GM11168 (cell line): ENCODE results near the gene LAMC2.

Experiments
- in situ Hi-C: fragments of 300-500 bp; cut with MboI; formaldehyde crosslinking; loops from one replicate; pipeline ENCODE4 v1.12.0; 2022; ENCODE audit warnings: low sequenced_read_pairs; ENCODE audit not compliant: unreplicated experiment

The LAMC2 gene

DNA sequence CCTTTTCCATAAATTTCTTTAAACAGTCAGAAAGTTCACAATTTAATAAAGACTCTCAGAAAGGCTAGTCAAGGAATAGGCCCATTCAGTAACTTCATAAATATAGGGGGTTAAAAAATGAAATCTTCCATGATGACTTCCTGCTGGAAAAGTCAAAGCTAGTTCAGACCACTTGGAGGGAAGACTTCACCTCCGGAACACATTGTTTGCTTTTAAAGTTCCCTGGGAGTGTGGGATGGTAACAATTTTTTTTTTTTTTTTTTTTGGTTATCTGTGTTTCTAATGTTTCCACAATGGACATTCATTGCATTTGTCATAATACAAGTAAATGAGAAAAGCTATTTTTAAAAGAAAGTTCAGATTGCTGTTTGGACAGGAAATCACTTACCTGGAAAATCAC lies 18.4 kb upstream of the LAMC2 start:
- in situ Hi-C loops: no loop called here

DNA sequence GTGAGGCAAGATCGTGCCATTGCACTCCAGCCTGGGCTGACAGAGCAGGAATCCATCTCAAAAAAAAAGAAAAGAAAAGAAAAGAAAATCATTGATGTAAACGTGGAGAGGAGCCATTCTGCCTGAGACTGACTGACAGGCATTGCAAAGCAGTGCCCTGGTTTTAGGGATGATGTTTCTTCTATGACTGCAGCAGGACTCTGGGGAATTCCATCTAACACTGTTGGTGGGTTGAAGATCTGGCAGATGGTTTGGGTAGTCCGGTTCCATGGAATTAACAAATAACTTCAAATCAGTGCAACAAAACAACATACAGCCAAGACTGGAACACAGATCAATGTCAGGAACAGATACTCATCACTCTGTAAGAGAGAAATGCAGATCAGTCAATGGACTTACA lies 17.8 kb upstream of the LAMC2 start:
- in situ Hi-C loops: no loop called here

DNA sequence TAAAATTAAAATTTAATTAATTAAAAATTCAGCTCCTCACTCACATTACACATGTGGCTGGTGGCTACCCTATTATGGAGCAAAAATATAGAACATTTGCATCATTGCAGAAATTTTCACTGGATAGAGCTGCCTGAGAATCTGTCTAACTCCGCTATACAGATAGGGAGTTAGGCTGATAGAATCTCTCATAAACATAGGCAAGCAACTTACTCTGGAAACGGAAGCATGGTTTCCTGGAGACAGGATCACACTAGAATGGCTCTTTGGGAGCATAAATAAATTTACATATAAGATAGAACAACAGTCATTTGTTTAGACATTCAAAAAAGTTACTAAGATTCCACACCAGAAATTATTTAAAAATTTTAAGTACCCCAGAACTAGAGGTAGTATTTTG lies 12.2 kb upstream of the LAMC2 start:
- in situ Hi-C loops: no loop called here

DNA sequence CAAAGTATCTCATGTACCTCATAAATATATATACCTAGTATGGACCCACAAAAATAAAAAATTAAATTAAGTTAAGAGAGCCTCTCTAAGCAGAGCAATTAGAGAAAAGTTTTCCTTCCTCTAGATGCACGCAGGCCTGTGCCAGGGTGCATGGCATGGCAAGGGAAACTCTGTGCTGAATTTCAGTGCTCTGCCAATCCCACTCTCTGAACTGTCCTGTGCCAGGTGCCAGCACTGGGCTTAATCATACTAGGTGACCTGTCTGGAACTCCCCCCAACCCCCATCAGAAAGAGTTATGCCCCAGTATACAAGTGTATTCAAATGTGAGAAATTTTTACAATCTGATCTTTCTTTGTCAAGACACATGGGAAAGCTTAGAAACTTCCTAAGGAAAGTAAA lies 10.4 kb upstream of the LAMC2 start:
- in situ Hi-C loops: no loop called here

DNA sequence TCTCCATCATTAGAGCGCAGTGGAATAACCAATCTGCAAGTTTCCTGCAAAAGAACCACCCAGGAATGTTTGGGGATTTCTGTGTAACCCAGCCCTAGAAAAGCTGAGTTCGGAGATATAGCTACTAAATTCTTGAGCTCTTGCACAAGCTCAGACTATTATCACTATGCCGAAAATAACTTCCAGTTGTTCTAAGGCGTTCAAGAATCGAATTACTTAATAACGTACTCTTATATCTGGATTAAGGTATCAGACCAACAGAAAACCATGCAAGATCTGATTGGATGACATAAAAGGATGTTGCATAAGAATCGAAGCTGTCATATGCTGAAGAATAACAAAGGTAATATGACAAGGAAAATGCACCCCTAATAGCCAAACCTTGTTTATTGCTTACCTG lies 7.5 kb upstream of the LAMC2 start:
- in situ Hi-C loops: no loop called here

DNA sequence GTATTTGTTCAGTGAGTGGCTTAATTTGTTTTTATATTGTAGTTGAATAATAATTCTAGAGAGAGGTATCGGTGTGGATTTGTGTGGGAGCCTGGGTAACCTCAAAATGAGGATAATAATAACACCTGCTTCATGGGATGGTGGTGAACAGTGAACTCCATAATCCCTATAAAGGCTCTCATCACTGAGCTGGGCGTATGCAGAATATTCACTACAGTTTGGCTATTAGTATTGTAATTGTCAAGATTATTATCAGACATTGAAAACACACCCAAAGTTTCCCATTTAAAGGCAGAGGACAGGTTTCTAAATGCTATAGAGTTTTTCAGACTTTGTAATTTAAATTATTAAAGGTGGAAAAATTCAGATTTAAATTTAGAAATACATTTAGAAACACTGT lies 7.0 kb upstream of the LAMC2 start:
- in situ Hi-C loops: no loop called here

DNA sequence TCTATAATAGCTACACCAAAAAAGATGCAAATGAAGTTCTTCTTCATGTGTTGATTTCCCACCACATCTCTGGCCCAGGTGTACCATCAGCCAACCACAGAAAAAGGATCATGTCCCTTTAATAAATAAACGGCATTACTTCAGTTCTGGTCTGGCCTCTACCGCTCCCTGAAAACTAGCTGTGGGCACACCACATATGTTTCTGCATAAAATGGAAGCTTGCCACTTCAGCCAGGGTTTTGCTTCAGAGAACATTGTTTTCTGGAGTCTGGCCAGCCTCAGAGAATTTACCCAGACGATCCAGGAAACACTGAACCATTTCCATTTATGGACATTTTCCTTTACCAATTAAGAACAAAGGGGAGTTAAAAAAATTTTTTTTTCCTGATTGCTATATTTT lies 5.8 kb upstream of the LAMC2 start:
- in situ Hi-C loops: no loop called here

DNA sequence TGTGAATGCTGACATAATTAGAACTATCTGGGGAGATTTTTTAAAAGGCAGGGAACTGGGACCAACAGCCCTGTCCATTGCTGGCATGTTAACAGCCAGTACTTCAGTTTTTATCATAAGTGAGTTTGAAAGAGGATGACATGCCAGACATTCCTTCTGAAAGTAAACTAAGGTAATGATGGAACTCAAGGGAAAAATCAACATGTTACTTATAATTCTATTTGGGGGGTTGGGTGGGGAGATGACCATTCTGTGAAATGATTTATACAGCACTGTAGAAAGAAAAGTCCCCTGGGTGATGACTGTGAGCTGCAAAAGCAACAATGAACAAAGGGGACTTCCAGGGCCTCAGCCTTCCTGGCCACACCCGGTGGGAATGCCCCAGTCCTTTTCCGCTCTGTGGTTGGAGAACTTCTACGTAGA lies 5.4 kb upstream of the LAMC2 start:
- in situ Hi-C loops: no loop called here

DNA sequence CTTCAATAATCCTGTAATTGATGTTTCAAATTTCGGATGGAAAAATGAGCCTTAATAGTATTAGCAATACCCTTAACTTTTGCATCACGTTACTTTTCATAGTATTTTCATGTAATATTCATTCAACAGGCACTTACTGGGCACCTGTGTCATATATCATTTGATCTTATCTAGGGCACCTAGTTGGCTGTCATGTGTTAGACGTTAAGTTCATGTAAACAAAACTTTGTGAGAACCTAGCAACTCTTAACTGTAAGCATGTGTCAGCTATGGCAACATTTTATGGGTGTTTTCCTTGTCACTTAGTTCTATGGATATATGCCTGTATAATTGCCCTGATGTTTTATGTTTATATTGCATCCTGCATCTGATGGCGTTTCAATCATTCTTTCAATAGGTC lies 777 bp downstream of the LAMC2 start:
- in situ Hi-C loops: no loop called here

DNA sequence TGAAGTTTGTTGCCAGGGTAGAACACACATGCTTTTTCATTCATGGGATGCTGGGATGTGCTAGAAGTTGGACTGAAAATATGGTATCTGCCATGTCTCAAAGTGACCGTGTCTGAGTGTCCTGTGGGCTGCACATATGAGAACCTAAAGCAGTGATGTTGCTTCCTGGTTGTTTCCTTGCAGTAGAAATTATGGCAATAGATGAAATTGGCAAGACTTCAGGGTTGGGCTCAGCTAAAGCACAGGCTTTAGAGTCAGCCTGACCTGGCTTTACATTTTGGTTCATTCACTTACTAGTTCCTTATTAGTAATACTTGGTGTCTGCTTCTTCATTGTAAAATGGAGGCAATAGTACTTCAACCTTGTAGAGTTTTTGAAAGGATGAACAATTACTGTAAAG lies 2.2 kb downstream of the LAMC2 start:
- in situ Hi-C loops: no loop called here

DNA sequence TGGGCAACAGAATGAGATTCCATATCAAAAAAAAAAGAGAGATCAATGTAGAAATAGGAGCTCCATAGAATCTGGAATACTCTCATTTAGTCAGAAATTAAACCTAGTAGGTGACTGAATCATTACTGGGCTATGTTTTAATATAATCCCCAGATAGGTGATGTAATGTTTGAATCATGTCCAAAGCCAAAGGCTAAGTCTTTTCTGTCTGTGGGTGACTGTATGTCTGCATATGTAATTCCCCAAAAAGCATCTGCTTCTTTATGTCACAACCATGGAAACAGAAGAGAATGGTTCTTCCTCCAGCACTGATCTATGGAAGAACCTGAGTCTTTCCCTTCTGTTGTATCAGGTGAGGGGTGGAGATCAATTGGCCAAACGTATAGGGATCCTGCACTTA lies 5.8 kb downstream of the LAMC2 start:
- in situ Hi-C loops: no loop called here

DNA sequence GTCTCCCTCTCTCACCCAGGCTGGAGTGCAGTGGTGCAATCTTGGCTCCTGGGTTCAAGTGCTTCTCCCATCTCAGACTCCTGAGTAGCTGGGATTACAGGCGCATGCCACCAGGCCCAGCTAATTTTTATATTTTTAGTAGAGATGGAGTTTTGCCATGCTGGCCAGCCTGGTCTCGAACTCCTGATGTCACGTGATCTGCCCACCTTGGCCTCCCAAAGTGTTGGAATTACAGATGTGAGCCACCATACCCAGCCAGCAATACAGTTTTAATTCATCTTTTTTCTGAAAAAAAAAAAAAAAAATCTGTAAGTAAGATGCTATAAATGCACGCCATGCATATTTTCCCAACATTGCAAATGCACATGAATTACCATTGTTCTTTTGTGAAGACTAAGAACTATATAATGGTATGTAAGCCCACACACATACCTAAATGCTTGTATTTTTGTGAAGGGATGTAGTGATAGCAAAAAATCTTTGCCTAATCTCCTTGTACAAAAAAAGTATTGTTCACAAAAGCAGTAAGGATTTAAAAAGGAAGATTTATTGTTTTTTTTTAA lies 8.0 kb downstream of the LAMC2 start:
- in situ Hi-C loops: no loop called here

DNA sequence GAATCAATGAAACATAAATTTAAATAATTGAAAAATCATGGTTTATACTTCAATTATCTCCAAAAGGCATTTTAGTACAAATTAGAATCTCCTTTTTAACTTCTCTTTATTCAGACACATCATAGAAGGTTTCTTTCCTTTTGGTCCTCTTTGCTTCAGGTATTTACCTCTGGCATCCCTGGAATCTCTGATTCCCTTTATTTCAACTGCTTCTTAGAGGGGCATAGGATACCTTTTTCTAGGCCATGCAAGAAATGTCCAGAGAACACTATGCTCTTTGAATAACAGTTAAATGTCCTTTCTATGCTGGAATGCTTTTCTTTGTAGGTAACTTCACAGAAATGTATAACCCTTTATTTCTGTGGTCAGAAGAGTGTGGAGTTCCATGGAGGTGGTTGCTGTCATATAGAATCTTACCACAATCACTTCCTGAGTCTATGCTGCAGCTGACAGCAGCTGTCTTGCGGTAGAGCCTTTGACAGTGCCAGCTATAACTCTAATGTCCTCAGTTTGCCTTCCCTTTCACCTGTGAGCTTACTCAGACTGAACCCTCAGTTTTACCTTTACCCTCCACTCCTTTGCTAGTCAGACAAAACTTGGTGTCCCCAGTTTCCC lies 8.6 kb downstream of the LAMC2 start:
- in situ Hi-C loops: no loop called here

DNA sequence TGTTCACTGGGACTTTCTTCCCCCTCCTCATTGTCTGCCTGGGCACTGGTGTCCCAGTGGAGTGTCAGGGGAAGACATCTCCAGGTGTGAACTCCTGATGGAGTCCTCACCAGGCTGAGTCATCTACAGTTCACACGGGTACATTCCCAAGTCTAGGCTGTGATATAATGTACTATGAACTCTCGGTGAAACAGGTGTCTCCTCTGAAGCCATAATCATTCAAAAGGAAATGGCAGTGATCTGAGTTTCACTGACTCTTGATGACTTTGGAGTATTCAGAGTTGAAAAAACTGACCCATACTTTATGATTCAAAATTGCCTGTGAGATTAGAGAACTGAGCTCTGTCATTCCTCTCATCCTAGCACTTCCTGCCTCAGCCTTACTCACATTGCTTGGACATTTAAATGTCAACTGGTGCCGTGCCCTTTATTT lies 9.1 kb downstream of the LAMC2 start:
- in situ Hi-C loops: no loop called here

DNA sequence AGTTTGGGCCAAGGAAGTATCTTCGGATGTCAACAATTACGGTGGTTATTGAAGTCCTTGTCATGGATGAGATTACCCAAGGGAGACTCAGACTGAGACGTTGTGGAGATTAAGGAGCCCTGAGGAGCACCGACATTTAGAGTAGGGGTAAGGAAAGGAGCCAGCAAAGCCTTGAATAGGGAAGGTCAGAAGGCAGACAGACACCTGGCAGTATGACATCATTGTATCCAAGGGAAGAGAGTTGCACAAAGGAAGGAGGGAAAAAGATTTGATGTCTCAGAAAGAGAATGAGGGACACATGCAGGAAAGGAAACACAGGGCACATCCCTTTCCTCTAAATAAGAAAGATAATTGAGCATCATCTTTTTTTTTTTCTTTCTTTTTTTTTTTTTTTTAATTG lies 11.7 kb downstream of the LAMC2 start:
- in situ Hi-C loops: no loop called here

DNA sequence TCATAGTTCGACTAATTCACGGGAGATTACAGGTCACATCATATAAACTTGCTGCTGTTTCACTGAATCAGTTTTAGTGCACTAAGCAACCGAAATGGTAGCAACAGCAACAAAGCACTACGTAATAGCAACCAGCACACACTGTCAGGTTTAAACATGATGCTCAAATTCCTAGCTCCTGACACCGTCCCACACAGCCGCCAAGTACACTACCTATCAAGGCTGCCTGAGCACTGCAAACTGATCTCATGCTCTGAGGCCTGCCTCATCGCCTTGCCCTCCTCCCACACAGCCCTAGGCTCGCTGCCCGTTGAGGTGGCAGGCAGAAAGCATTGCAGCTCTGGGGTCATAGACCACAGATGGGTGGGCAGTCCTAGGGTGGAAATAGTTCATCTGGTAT lies 12.4 kb downstream of the LAMC2 start:
- in situ Hi-C loops: no loop called here

DNA sequence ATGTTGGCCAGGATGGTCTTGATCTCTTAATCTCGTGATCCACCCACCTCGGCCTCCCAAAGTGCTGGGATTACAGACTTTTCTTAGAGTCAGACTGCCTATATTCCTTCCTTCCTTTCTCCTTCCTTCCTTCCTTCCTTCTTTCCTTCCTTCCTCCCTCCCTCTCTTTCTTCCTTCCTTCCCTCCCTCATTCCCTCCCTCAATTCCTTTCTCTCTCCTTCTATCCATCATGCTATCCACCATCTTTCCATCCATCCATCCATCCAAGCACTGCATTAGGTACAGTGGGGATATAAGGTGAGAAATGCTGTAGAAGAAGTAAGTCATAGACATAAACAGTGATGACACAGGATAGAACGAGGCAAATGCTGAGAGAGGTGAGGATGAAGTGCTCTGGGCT lies 13.2 kb downstream of the LAMC2 start:
- in situ Hi-C loops: no loop called here

DNA sequence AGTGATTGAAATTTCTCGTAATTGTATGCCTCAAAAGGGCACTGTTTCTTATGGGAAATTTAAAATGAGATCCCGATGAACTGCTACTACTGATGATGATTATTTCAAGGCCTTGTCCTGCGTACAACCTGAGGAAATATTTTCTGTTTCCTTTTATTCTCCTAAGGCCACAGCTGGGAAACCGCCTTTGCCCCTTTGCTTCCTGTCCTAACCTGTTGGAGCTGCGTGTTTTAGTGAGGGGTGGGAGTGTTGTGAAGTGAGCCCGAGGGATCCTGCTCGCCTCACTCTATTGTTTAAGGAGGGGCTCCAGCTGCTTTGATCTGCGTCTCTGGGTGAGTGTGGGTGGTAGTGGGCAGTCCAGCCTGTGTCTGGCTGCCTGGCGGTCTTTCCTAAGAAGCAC lies 14.4 kb downstream of the LAMC2 start:
- in situ Hi-C loops: no loop called here

DNA sequence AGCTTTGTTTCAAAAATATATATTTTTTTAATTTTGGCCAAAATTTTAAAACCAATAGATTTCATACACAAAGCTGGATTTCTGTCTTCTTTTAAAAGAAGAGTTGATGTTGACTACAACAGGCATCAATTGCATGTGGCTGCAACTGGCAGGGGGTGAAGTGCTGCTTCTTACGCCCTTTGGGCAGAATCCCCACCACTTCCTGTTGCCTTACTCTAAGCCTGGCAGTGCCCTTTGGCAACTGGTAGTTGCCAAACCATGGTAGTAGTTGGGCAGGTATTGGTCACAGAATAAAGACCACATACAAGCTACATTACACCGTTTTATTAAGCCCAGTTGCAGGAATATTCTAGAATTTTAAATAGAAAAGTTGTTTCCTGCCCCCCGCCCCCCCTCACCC lies 17.0 kb downstream of the LAMC2 start:
- in situ Hi-C loops: no loop called here

DNA sequence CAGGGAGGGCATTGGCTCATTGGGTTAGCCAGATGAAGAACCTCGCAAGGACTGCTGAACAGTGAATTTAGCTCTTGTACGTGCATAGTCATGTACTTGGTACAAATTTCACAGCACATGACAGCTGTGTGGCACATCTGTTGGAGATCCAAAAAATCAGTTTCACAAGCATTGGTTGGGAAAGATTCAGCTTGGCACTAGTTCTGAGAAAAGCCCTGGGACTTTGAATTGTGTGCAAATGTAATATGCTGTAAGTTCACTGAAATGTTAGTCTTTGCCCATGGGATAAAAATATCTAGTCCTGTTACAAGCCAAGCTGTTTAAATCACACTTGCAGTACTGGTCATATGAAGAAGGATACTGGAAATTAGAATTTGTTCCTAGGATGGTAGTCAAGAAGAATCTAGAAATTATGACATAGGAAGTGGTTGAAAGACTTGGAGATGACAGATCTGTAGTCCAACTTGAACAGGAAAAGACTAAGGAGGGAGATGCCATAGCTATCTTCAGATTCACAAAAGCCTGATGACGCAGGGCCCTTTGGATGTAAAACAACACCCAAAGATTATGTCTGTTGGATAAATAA lies 19.2 kb downstream of the LAMC2 start:
- in situ Hi-C loops: no loop called here

DNA sequence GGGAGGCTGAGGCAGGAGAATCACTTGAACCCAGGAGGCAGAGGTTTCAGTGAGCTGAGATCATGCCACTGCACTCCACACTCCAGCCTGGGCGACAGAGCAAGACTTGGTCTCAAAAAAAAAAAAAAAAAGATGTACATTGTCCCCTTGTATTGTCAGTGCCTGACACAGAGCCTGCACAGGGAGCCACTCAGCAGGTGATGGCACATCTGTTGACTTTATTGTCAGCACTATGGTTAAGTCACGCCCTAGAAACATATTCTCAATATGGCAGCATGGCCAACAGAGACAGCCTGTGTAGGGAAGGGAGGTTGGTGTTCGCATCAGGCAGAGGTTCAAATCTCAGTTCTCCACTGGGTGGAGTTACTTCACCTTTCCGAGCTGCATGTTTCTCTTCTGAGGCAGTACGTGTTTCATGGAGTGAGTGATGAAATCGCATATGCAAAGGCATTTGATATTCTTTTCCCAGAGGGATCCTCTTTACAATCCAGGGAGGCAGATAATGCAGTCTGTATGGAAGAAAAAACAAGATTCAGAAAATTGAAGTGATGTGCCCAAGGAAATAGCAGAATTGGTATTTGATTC lies 20.6 kb downstream of the LAMC2 start:
- in situ Hi-C loops: no loop called here
